Nephron (organoid): ENCODE results near the gene FUT3.

ENCODE experiments used
- H3K27ac Mint-ChIP-seq, 3 experiments: 2 replicates each; pipeline ENCODE4 v1.8.0; 2020; ENCODE audit warnings: mixed read lengths in 3 of 3, mild to moderate bottlenecking in 2 of 3, moderate library complexity in 1 of 3
- H3K27me3 Mint-ChIP-seq: 2 replicates; pipeline ENCODE4 v1.8.0; 2021; ENCODE audit warnings: low read depth, mild to moderate bottlenecking, moderate library complexity, mixed read lengths
- H3K36me3 Mint-ChIP-seq: 2 replicates; pipeline ENCODE4 v1.8.0; 2020; ENCODE audit warnings: low read depth, mixed read lengths
- H3K4me1 Mint-ChIP-seq: 2 replicates; pipeline ENCODE4 v1.8.0; 2020; ENCODE audit warnings: mixed read lengths
- H3K4me3 Mint-ChIP-seq, 3 experiments: 2 replicates each; pipeline ENCODE4 v1.8.0; 2020; ENCODE audit warnings: mild to moderate bottlenecking in 3 of 3, mixed read lengths in 3 of 3, moderate library complexity in 2 of 3
- H3K9me3 Mint-ChIP-seq: 2 replicates; pipeline ENCODE4 v1.8.0; 2020; ENCODE audit warnings: mixed read lengths
- TF ChIP-seq, protein P1 (sequence below), 3 experiments: fragments of 200-600 bp; sonication (generic); IDR thresholded peaks; one replicate each; pipeline ENCODE4 v1.5.0; 2021; ENCODE audit warnings: antibody characterized with exemption in 3 of 3; ENCODE audit not compliant: unreplicated experiment in 3 of 3

The FUT3 gene

DNA sequence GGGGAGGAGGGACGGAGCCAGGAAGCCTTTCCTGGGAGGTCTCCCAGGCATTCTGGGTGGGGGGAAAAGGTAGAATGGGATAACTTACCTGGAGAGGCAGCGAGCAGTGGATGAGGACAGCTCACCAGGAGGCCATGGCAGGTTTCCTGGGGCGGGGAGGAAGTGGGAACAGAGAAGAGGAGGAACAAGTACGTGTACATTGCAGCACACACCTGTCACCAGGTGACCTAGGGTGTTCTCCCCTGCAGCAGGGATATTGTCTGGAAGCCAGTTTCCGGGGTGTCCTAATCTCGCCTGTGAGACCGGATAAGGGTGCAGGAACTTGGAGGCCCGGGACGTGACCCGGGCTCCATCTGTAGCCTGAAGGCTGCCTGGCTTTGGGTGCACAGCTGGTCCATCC is at the start of gene FUT3:
FUT3 (minus strand) TSS at position 148 of the 400 bp plus-strand sequence.
- H3K36me3 Mint-ChIP-seq, result no peaks in the 10 kb centered on the region
- TF ChIP-seq, protein P1, sequence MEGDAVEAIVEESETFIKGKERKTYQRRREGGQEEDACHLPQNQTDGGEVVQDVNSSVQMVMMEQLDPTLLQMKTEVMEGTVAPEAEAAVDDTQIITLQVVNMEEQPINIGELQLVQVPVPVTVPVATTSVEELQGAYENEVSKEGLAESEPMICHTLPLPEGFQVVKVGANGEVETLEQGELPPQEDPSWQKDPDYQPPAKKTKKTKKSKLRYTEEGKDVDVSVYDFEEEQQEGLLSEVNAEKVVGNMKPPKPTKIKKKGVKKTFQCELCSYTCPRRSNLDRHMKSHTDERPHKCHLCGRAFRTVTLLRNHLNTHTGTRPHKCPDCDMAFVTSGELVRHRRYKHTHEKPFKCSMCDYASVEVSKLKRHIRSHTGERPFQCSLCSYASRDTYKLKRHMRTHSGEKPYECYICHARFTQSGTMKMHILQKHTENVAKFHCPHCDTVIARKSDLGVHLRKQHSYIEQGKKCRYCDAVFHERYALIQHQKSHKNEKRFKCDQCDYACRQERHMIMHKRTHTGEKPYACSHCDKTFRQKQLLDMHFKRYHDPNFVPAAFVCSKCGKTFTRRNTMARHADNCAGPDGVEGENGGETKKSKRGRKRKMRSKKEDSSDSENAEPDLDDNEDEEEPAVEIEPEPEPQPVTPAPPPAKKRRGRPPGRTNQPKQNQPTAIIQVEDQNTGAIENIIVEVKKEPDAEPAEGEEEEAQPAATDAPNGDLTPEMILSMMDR (IDR thresholded peaks at IDR 0.05; ENCODE audit: unreplicated experiment in 3 of 3), result no peak
- peaks cover 5% of the 10 kb centered on the region for H3K4me1 Mint-ChIP-seq
- H3K27me3 Mint-ChIP-seq, result peaks cover 7% of the 10 kb centered on the region
- H3K4me3 Mint-ChIP-seq, result no peak within 1 kb of the TSS
- peak within 1 kb of the TSS in 1 of 3 experiments; percentile 19 for H3K27ac Mint-ChIP-seq
- H3K9me3 Mint-ChIP-seq, result no peaks in the 10 kb centered on the region

DNA sequence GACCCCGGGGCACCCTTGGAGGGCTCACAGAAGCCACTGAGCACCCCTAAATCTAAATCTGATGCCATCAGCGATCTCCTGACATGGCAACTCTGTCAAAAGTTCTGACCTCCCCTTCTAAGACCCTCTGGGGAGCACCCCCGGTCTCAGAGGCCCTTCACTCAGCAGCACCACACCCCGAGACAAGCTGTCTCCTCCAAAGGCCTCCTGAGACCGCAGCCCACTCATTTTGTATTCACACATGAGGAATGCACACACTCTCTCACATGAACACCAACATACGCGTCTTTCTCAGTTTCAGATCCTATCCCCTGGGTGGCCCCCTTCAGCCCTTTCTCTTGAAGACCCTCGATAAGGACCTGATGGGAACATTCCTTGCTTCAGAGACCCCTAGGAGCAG is 49.7 kb upstream of the FUT3 start:
- no peaks in the 10 kb centered on the region for H3K9me3 Mint-ChIP-seq

DNA sequence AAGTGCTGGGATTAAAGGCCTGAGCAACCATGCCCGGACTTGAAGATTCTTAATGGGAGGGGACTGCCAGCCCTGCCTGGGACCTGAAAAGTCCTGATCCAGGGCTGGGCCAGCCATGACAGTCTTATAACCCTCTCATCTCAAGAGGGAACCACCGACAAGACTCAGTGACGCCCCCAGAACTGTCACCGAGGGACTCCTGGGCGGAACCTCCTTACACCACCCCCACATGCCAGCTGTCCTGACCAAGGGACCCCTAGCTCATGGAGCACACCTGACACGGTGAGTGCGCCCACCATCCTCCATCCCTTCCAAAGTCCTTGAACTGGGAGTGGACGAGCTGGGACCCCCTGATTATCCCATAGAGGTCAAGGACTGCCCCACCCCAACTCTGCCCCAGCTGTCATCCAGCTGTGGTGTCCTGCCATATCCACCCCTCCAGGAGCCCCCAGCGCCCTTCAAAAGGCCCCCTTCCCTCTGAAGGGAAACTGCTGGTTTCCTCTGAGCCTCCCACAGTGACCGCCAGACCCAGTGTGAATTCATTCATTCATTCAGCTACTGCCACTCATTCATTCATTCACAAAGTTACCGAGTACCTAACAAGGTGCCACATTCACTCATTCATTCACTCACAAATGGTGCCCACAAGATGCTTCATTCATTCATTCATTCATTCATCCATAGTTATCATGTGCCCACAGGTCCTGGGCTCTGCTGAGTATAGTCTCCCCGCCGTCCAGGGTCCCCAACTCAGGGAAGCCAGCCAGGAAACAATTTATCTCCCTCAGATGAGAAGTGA is 48.7 kb upstream of the FUT3 start:
- no peaks in the 10 kb centered on the region for H3K9me3 Mint-ChIP-seq
- peaks cover 11% of the 10 kb centered on the region for H3K4me1 Mint-ChIP-seq
- H3K27ac Mint-ChIP-seq, result no peak overlapping the region
- peaks cover 13% of the 10 kb centered on the region for H3K36me3 Mint-ChIP-seq
- TF ChIP-seq, protein P1 (IDR thresholded peaks at IDR 0.05; ENCODE audit: unreplicated experiment in 3 of 3), result no peak
- H3K27me3 Mint-ChIP-seq, result no peaks in the 10 kb centered on the region
- H3K4me3 Mint-ChIP-seq, result peak overlapping the region; percentile 25 to 52 (median 48)

More for the DNA sequence above, 49.7 kb upstream of the FUT3 start:
- Mint-ChIP-seq H3K4me3 (peak overlapping the region; percentile 47 to 78 (median 66)), H3K36me3 (peaks cover 10% of the 10 kb centered on the region), H3K27me3 (no peaks in the 10 kb centered on the region), H3K27ac (peak overlapping the region in 1 of 3 experiments; percentile 24), H3K4me1 (peaks cover 11% of the 10 kb centered on the region)
- TF ChIP-seq, protein P1 (IDR thresholded peaks at IDR 0.05; ENCODE audit: unreplicated experiment in 3 of 3), result no peak

DNA sequence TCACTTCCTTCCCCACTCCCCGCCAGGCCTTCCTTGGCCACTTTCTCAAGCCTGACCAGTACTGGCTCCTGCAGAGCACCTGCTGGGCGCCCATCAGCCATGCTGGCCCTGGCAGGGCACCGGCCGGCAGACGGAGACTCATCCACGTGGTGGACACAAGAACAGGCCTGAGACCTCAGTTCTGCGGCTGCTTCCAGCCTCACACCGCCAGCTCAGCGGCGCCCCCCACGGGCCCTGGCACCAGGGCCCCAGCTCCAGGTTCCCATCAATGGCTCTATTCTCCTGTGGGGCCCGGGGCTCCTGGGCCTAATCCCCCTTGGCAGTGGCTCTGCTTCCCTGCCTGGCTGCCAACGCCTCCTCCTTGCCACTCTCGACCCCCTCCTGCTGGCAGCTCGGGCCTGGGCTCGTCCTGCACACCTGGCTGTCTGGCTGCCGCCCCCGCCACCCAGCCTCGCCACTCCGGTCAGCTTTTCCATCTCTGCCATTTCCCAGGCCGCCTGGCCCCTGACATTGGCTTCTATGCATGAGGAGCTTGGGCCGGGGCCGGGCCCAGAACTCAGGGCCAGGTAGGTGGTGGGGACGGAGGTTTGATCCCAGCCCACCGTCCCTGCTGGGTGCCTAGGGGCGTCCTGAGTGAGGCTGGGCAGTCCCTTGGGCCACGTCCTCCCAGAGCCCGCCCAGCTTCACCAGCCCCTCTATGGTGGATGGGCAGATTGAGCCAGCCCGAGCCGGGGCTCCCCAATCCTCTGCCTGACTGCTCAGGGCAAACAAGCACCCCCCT is 46.1 kb upstream of the FUT3 start:
- Mint-ChIP-seq H3K27me3 (no peaks in the 10 kb centered on the region), H3K27ac (no peak overlapping the region), H3K4me1 (peaks cover 5% of the 10 kb centered on the region), H3K9me3 (no peaks in the 10 kb centered on the region), H3K4me3 (no peak overlapping the region), H3K36me3 (peaks cover 13% of the 10 kb centered on the region)
- TF ChIP-seq, protein P1 (IDR thresholded peaks at IDR 0.05; ENCODE audit: unreplicated experiment in 3 of 3), result no peak

DNA sequence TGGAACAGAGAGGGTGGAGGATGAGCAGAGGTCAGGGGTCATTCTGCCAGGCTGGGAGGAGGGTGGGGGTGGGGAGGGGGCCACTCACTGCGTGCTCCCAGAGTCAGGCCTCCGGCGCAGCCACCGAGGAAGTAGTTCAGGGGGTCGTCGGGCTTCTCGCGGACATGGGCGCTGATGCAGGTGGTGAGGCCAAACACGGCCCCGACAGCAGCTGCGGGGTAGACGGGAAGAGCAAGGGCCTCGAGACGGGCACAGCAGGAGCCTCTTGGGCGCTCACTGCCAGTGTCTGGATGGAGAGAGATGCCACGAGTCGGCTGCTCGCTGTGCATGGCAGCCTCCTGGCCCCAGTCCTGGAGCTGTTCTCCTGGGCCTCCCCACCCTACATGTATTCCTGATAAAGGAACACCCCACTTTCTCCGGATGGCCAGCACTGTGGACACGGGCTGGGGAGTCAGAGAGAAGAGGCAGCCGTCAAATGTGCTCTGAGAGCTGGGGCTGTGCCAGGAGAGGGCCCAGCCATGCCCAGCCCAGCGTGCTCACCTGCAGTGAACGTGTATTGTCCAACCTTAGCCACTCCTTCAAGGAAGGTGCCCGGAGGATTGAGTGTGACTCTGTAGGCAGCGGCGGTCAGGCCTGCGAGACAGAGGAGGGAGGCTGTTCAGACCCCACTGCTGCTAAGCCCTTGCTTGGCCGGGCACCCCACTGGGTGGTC is 45.3 kb upstream of the FUT3 start:
- Mint-ChIP-seq H3K4me1 (peaks cover 5% of the 10 kb centered on the region), H3K27me3 (no peaks in the 10 kb centered on the region), H3K4me3 (no peak overlapping the region), H3K27ac (no peak overlapping the region), H3K36me3 (peaks cover 13% of the 10 kb centered on the region), H3K9me3 (no peaks in the 10 kb centered on the region)
- TF ChIP-seq, protein P1 (IDR thresholded peaks at IDR 0.05; ENCODE audit: unreplicated experiment in 3 of 3), result no peak
